GM12878 (cell line): ENCODE measurements around the gene EFNA1.

Experiments
- BRCA1 ChIP-seq: IDR thresholded peaks from 2 replicates; pipeline ENCODE4 v1.6.1; 2011; ENCODE audit warnings: low read depth, low read length, improper control_type of control experiment
- JUND ChIP-seq: IDR thresholded peaks from 2 replicates; pipeline ENCODE4 v1.6.1; 2012; ENCODE audit warnings: low read depth, mild to moderate bottlenecking, low read length, improper control_type of control experiment, moderate library complexity
- ZBED1 ChIP-seq: IDR thresholded peaks from 2 replicates; pipeline ENCODE4 v1.6.1; 2016; ENCODE audit warnings: borderline replicate concordance
- TF ChIP-seq, protein P1 (sequence below): IDR thresholded peaks from 2 replicates; pipeline ENCODE4 v1.6.1; 2012; ENCODE audit warnings: low read depth, low read length, improper control_type of control experiment
- TF ChIP-seq, protein P2 (sequence below), 3 experiments: IDR thresholded peaks in 2 of 3; conservative IDR thresholded peaks in 1 of 3; 2 replicates each; pipeline ENCODE4 v1.5.1; 2011; ENCODE audit warnings: low read depth in 3 of 3, low read length in 3 of 3, mild to moderate bottlenecking in 3 of 3, control low read depth in 2 of 3, moderate library complexity in 2 of 3, inconsistent platforms in 1 of 3, mixed read lengths in 1 of 3; ENCODE audit not compliant: control insufficient read depth in 2 of 3, insufficient read depth in 1 of 3; ENCODE audit errors: extremely low read depth in 1 of 3
- TF ChIP-seq, protein P3 (sequence below): fragments of 450-650 bp; IDR thresholded peaks from 2 replicates; pipeline ENCODE4 v1.6.1; 2017; ENCODE audit warnings: borderline replicate concordance
- TF ChIP-seq, protein P4 (sequence below): IDR thresholded peaks from 2 replicates; pipeline ENCODE4 v1.6.1; 2012; ENCODE audit warnings: low read length, inconsistent platforms
- TF ChIP-seq, protein P5 (sequence below): IDR thresholded peaks from 2 replicates; pipeline ENCODE4 v1.6.1; 2012; ENCODE audit warnings: mild to moderate bottlenecking, low read depth, low read length
- TF ChIP-seq, protein P6 (sequence below): fragments of 450-650 bp; IDR thresholded peaks from 2 replicates; pipeline ENCODE4 v1.6.1; 2017; ENCODE audit warnings: antibody characterized with exemption, mild to moderate bottlenecking, moderate library complexity

DNA sequence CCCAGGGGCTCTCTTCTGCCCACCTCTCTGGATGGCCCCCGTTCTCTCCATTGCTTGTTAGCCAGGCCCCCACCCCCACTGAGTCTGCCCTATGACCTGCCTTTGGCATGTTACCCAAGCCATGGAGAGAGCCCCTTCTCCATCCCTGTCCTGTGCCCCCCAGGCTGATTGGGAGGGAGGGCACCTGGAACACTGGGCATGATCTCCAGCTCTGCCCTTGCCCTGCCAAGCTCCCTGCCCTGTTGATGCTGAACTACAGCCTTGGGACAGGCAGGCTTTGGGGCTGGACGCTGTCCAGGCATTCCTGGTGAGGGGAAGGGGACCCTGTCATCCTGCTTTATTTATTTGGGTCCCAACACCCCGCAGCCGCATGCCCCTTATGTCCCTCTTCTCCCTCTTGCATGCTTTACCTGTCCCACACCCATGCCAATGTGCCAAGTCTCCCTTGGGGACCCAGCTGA lies 56.7 kb downstream of the EFNA1 start:
- TF ChIP-seq JUND (no peak), BRCA1 (no peak), ZBED1 (no peak)
- TF ChIP-seq, protein P1, sequence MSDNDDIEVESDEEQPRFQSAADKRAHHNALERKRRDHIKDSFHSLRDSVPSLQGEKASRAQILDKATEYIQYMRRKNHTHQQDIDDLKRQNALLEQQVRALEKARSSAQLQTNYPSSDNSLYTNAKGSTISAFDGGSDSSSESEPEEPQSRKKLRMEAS, result no peak
- TF ChIP-seq, protein P2, sequence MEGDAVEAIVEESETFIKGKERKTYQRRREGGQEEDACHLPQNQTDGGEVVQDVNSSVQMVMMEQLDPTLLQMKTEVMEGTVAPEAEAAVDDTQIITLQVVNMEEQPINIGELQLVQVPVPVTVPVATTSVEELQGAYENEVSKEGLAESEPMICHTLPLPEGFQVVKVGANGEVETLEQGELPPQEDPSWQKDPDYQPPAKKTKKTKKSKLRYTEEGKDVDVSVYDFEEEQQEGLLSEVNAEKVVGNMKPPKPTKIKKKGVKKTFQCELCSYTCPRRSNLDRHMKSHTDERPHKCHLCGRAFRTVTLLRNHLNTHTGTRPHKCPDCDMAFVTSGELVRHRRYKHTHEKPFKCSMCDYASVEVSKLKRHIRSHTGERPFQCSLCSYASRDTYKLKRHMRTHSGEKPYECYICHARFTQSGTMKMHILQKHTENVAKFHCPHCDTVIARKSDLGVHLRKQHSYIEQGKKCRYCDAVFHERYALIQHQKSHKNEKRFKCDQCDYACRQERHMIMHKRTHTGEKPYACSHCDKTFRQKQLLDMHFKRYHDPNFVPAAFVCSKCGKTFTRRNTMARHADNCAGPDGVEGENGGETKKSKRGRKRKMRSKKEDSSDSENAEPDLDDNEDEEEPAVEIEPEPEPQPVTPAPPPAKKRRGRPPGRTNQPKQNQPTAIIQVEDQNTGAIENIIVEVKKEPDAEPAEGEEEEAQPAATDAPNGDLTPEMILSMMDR (IDR thresholded peaks at IDR 0.05 in 2 of 3, conservative IDR thresholded peaks at IDR 0.05 in 1 of 3; ENCODE audit: control insufficient read depth in 2 of 3, extremely low read depth in 1 of 3, insufficient read depth in 1 of 3, low read depth in 3 of 3, low read length in 3 of 3), result no peak
- TF ChIP-seq, protein P3, sequence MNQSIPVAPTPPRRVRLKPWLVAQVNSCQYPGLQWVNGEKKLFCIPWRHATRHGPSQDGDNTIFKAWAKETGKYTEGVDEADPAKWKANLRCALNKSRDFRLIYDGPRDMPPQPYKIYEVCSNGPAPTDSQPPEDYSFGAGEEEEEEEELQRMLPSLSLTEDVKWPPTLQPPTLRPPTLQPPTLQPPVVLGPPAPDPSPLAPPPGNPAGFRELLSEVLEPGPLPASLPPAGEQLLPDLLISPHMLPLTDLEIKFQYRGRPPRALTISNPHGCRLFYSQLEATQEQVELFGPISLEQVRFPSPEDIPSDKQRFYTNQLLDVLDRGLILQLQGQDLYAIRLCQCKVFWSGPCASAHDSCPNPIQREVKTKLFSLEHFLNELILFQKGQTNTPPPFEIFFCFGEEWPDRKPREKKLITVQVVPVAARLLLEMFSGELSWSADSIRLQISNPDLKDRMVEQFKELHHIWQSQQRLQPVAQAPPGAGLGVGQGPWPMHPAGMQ, result no peak
- TF ChIP-seq, protein P4, sequence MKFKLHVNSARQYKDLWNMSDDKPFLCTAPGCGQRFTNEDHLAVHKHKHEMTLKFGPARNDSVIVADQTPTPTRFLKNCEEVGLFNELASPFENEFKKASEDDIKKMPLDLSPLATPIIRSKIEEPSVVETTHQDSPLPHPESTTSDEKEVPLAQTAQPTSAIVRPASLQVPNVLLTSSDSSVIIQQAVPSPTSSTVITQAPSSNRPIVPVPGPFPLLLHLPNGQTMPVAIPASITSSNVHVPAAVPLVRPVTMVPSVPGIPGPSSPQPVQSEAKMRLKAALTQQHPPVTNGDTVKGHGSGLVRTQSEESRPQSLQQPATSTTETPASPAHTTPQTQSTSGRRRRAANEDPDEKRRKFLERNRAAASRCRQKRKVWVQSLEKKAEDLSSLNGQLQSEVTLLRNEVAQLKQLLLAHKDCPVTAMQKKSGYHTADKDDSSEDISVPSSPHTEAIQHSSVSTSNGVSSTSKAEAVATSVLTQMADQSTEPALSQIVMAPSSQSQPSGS, result no peak
- TF ChIP-seq, protein P5, sequence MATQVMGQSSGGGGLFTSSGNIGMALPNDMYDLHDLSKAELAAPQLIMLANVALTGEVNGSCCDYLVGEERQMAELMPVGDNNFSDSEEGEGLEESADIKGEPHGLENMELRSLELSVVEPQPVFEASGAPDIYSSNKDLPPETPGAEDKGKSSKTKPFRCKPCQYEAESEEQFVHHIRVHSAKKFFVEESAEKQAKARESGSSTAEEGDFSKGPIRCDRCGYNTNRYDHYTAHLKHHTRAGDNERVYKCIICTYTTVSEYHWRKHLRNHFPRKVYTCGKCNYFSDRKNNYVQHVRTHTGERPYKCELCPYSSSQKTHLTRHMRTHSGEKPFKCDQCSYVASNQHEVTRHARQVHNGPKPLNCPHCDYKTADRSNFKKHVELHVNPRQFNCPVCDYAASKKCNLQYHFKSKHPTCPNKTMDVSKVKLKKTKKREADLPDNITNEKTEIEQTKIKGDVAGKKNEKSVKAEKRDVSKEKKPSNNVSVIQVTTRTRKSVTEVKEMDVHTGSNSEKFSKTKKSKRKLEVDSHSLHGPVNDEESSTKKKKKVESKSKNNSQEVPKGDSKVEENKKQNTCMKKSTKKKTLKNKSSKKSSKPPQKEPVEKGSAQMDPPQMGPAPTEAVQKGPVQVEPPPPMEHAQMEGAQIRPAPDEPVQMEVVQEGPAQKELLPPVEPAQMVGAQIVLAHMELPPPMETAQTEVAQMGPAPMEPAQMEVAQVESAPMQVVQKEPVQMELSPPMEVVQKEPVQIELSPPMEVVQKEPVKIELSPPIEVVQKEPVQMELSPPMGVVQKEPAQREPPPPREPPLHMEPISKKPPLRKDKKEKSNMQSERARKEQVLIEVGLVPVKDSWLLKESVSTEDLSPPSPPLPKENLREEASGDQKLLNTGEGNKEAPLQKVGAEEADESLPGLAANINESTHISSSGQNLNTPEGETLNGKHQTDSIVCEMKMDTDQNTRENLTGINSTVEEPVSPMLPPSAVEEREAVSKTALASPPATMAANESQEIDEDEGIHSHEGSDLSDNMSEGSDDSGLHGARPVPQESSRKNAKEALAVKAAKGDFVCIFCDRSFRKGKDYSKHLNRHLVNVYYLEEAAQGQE, result no peak
- TF ChIP-seq, protein P6, sequence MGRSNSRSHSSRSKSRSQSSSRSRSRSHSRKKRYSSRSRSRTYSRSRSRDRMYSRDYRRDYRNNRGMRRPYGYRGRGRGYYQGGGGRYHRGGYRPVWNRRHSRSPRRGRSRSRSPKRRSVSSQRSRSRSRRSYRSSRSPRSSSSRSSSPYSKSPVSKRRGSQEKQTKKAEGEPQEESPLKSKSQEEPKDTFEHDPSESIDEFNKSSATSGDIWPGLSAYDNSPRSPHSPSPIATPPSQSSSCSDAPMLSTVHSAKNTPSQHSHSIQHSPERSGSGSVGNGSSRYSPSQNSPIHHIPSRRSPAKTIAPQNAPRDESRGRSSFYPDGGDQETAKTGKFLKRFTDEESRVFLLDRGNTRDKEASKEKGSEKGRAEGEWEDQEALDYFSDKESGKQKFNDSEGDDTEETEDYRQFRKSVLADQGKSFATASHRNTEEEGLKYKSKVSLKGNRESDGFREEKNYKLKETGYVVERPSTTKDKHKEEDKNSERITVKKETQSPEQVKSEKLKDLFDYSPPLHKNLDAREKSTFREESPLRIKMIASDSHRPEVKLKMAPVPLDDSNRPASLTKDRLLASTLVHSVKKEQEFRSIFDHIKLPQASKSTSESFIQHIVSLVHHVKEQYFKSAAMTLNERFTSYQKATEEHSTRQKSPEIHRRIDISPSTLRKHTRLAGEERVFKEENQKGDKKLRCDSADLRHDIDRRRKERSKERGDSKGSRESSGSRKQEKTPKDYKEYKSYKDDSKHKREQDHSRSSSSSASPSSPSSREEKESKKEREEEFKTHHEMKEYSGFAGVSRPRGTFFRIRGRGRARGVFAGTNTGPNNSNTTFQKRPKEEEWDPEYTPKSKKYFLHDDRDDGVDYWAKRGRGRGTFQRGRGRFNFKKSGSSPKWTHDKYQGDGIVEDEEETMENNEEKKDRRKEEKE, result no peak
